Activated CD4-positive, CD25-positive, alpha-beta regulatory T cell treated with anti-CD3 and anti-CD28 coated beads, Interleukin-2, amount 50 U/mL, for 16 hours (primary cell): ENCODE data around the gene LRRC27.

Experiments used
- DNase-seq: peaks from one replicate; pipeline ENCODE4 v3.0.0-alpha.2; 2020; ENCODE audit warnings: low read depth, low spot score

Gene LRRC27

GRCh38 chr10:132357286-132358058, 25.5 kb downstream of the LRRC27 start:
- DNase-seq, result no peak

- no peak for DNase-seq
These were observed 27.5 kb downstream of the LRRC27 start for GRCh38 chr10:132359305-132360040.

GRCh38 chr10:132360766-132361447, 28.9 kb downstream of the LRRC27 start:
- DNase-seq, result no peak

GRCh38 chr10:132361581-132362101, 29.6 kb downstream of the LRRC27 start:
- no peak for DNase-seq

GRCh38 chr10:132362151-132362611, 30.2 kb downstream of the LRRC27 start:
- no peak for DNase-seq

- no peak for DNase-seq
These were observed 31.4 kb downstream of the LRRC27 start for GRCh38 chr10:132363376-132363775.

- no peak for DNase-seq
These were observed 32.1 kb downstream of the LRRC27 start for GRCh38 chr10:132363921-132364593.

- no peak for DNase-seq
These were observed 32.6 kb downstream of the LRRC27 start for GRCh38 chr10:132364594-132364970.

- no peak for DNase-seq
These were observed 33.1 kb downstream of the LRRC27 start for GRCh38 chr10:132365102-132365501.

- no peak for DNase-seq
These were observed 34.0 kb downstream of the LRRC27 start for GRCh38 chr10:132366006-132366405.

GRCh38 chr10:132366499-132366898, 34.5 kb downstream of the LRRC27 start:
- DNase-seq, result no peak

GRCh38 chr10:132368391-132368790, 36.4 kb downstream of the LRRC27 start:
- no peak for DNase-seq

- no peak for DNase-seq
These were observed 37.1 kb downstream of the LRRC27 start for GRCh38 chr10:132368881-132369635.

GRCh38 chr10:132369636-132370185, 37.7 kb downstream of the LRRC27 start:
- no peak for DNase-seq

GRCh38 chr10:132370426-132371340, 38.7 kb downstream of the LRRC27 start:
- no peak for DNase-seq

GRCh38 chr10:132371641-132372081, 39.7 kb downstream of the LRRC27 start:
- no peak for DNase-seq

GRCh38 chr10:132372516-132373095, 40.6 kb downstream of the LRRC27 start:
- DNase-seq, result no peak

- no peak for DNase-seq
These were observed 41.4 kb downstream of the LRRC27 start for GRCh38 chr10:132373241-132373955.
